Measurements from ENCODE around the gene ARHGAP20.
"Not testable (repeated sequence)": the region's sequence is repeated elsewhere in the genome, so short reads cannot be mapped to it uniquely, and the experiment has no call there.

Gene ARHGAP20

DNA sequence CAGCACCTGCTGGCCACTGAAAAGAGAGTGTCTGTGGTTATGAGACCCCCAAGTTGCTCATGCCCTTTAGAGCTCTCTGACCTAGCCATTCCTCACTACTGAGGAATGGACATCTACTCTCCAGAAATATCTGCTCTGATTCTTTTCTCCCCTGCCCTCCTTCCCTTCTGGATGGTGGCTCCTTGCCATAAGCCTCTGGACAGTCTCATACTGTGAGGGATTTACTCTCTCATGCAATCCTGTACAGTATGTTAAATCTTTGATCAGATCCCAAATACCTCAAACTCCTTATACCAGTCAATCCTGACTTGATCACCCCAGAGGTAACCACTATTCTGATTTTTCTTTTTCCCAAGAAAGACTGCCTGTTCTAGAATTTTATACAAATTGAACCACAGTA is 80.7 kb downstream of the ARHGAP20 start:
- H3K9me3 Mint-ChIP-seq, result no peaks in the 10 kb centered on the region
- H3K4me1 Mint-ChIP-seq, result no peaks in the 10 kb centered on the region
- ATAC-seq (replicated peaks; ENCODE audit: extremely low read depth, poor library complexity, severe bottlenecking) (no peak), DNase-seq (ENCODE audit: low spot score in 2 of 2) (no peak)
- no peak overlapping the region for H3K4me3 Mint-ChIP-seq
- peaks cover 7% of the 10 kb centered on the region for H3K27me3 Mint-ChIP-seq
- no peak overlapping the region for H3K27ac Mint-ChIP-seq (ENCODE audit: low read depth)
- H3K36me3 Mint-ChIP-seq (ENCODE audit: insufficient read depth), result no peaks in the 10 kb centered on the region

- Mint-ChIP-seq H3K4me3 (no peak overlapping the region), H3K9me3 (no peaks in the 10 kb centered on the region), H3K4me1 (no peaks in the 10 kb centered on the region), H3K27me3 (peaks cover 7% of the 10 kb centered on the region), H3K36me3 (ENCODE audit: insufficient read depth) (no peaks in the 10 kb centered on the region), H3K27ac (ENCODE audit: low read depth) (no peak overlapping the region)
- no peak for DNase-seq (ENCODE audit: low spot score in 2 of 2)
- ATAC-seq (replicated peaks; ENCODE audit: extremely low read depth, poor library complexity, severe bottlenecking), result no peak
Measured at GRCh38 chr11:110629594-110629993, 82.6 kb downstream of the ARHGAP20 start.

GRCh38 chr11:110621826-110622225 is 90.4 kb downstream of the ARHGAP20 start:
- no peak overlapping the region for H3K4me3 Mint-ChIP-seq
- H3K9me3 Mint-ChIP-seq, result no peaks in the 10 kb centered on the region
- ATAC-seq (replicated peaks; ENCODE audit: extremely low read depth, poor library complexity, severe bottlenecking) (no peak), DNase-seq (ENCODE audit: low spot score in 2 of 2) (no peak)
- H3K4me1 Mint-ChIP-seq, result no peaks in the 10 kb centered on the region
- no peaks in the 10 kb centered on the region for H3K36me3 Mint-ChIP-seq (ENCODE audit: insufficient read depth)
- H3K27ac Mint-ChIP-seq (ENCODE audit: low read depth), result no peak overlapping the region
- no peaks in the 10 kb centered on the region for H3K27me3 Mint-ChIP-seq

DNA sequence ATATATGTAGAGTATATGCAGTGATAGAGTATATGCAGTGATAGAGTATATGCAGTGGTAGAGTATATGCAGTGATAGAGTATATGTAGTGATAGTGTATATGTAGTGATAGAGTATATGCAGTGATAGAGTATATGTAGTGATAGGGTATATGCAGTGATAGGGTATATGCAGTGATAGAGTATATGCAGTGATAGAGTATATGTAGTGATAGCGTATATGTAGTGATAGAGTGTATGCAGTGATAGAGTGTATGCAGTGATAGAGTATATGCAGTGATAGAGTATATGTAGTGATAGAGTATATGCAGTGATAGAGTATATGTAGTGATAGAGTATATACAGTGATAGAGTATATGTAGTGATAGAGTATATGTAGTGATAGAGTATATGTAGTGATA is 92.9 kb downstream of the ARHGAP20 start:
- H3K4me1 Mint-ChIP-seq; H3K27ac Mint-ChIP-seq (ENCODE audit: low read depth); DNase-seq (ENCODE audit: low spot score in 2 of 2); H3K4me3 Mint-ChIP-seq; H3K36me3 Mint-ChIP-seq (ENCODE audit: insufficient read depth); H3K27me3 Mint-ChIP-seq; H3K9me3 Mint-ChIP-seq; ATAC-seq (replicated peaks; ENCODE audit: extremely low read depth, poor library complexity, severe bottlenecking): not testable (repeated sequence)

GRCh38 chr11:110614031-110614430 is 98.2 kb downstream of the ARHGAP20 start:
- Mint-ChIP-seq H3K4me3 (no peak overlapping the region), H3K27me3 (no peaks in the 10 kb centered on the region), H3K4me1 (no peaks in the 10 kb centered on the region), H3K36me3 (ENCODE audit: insufficient read depth) (no peaks in the 10 kb centered on the region), H3K27ac (ENCODE audit: low read depth) (no peak overlapping the region), H3K9me3 (no peaks in the 10 kb centered on the region)
- DNase-seq (ENCODE audit: low spot score in 2 of 2) (no peak), ATAC-seq (replicated peaks; ENCODE audit: extremely low read depth, poor library complexity, severe bottlenecking) (no peak)

DNA sequence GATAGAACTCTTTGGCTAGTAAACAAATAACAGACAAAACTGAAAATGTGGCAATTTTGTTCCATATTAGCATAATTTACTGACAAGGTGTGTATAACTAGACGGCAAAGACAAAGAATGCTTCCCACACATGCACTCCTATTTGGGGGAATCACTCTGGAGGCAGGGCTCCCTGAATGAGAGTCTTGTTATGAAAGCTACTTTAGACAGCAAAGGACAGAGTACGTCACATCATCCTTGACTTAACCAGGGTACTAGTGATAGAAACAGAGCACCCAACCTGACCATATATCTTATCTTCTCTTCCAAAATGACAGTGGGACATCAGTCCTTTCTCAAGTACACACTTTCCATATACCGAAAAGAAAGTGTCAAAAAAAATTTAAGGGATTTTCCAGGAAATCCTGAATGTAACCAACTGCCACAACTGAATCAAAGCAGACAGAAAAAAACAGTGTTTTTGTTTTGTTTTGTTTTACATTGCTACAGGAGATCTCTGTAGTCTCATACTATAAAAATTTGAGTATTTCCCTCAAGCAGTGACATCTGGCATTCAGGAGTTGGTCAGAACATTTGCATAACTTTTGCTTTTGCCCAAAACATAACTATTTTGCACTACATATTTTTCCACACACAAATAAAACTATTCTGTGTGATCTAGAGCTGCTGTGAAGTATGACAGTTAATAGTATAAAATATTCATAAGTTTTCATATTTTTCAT is 98.9 kb downstream of the ARHGAP20 start:
- Mint-ChIP-seq H3K4me3 (no peak overlapping the region), H3K9me3 (no peaks in the 10 kb centered on the region), H3K36me3 (ENCODE audit: insufficient read depth) (no peaks in the 10 kb centered on the region), H3K27me3 (no peaks in the 10 kb centered on the region), H3K4me1 (no peaks in the 10 kb centered on the region), H3K27ac (ENCODE audit: low read depth) (no peak overlapping the region)
- ATAC-seq (replicated peaks; ENCODE audit: extremely low read depth, poor library complexity, severe bottlenecking), result no peak
- DNase-seq (ENCODE audit: low spot score in 2 of 2), result no peak

- no peaks in the 10 kb centered on the region for H3K9me3 Mint-ChIP-seq
- ATAC-seq (replicated peaks; ENCODE audit: extremely low read depth, poor library complexity, severe bottlenecking) (no peak), DNase-seq (ENCODE audit: low spot score in 2 of 2) (no peak)
- H3K27ac Mint-ChIP-seq (ENCODE audit: low read depth), result no peak overlapping the region
- no peaks in the 10 kb centered on the region for H3K4me1 Mint-ChIP-seq
- H3K4me3 Mint-ChIP-seq, result no peak overlapping the region
- no peaks in the 10 kb centered on the region for H3K36me3 Mint-ChIP-seq (ENCODE audit: insufficient read depth)
- peaks cover 15% of the 10 kb centered on the region for H3K27me3 Mint-ChIP-seq
Measured at GRCh38 chr11:110606415-110606814, 105.8 kb downstream of the ARHGAP20 start.

GRCh38 chr11:110601936-110602335 is 110.3 kb downstream of the ARHGAP20 start:
- ATAC-seq (replicated peaks; ENCODE audit: extremely low read depth, poor library complexity, severe bottlenecking) (no peak), DNase-seq (ENCODE audit: low spot score in 2 of 2) (no peak)
- Mint-ChIP-seq H3K36me3 (ENCODE audit: insufficient read depth) (no peaks in the 10 kb centered on the region), H3K4me3 (no peak overlapping the region), H3K9me3 (no peaks in the 10 kb centered on the region), H3K27me3 (peaks cover 14% of the 10 kb centered on the region), H3K27ac (ENCODE audit: low read depth) (no peak overlapping the region), H3K4me1 (no peaks in the 10 kb centered on the region)

- H3K27me3 Mint-ChIP-seq, result no peaks in the 10 kb centered on the region
- no peaks in the 10 kb centered on the region for H3K4me1 Mint-ChIP-seq
- H3K9me3 Mint-ChIP-seq, result no peaks in the 10 kb centered on the region
- no peak overlapping the region for H3K4me3 Mint-ChIP-seq
- no peak for ATAC-seq (replicated peaks; ENCODE audit: extremely low read depth, poor library complexity, severe bottlenecking)
- no peaks in the 10 kb centered on the region for H3K36me3 Mint-ChIP-seq (ENCODE audit: insufficient read depth)
- no peak overlapping the region for H3K27ac Mint-ChIP-seq (ENCODE audit: low read depth)
- DNase-seq (ENCODE audit: low spot score in 2 of 2), result no peak
Measured at GRCh38 chr11:110600322-110600721, 111.9 kb downstream of the ARHGAP20 start.

DNA sequence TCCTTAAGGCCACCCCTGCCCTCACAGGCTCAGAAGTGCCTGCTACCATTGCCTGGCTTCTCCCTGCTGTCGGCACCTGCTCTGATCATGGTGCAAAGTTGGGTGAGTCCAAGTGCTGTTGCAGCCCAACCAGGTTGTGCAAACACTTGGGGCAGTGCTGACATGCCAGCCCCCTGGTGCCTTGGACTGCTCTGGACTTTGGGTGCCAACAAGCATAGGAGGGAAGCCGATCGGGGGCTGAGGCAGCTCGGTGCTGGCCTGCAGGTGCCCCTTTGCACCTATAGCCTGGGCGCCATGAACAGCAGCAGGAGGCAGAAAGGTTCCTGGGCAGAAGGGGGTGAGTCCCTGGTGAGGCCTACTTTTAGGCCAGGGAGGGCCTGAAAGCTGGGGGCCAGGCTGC is 113.0 kb downstream of the ARHGAP20 start:
- Mint-ChIP-seq H3K4me1 (no peaks in the 10 kb centered on the region), H3K36me3 (ENCODE audit: insufficient read depth) (no peaks in the 10 kb centered on the region), H3K27me3 (no peaks in the 10 kb centered on the region), H3K27ac (ENCODE audit: low read depth) (no peak overlapping the region), H3K9me3 (no peaks in the 10 kb centered on the region), H3K4me3 (no peak overlapping the region)
- ATAC-seq (replicated peaks; ENCODE audit: extremely low read depth, poor library complexity, severe bottlenecking), result no peak
- DNase-seq (ENCODE audit: low spot score in 2 of 2), result no peak

DNA sequence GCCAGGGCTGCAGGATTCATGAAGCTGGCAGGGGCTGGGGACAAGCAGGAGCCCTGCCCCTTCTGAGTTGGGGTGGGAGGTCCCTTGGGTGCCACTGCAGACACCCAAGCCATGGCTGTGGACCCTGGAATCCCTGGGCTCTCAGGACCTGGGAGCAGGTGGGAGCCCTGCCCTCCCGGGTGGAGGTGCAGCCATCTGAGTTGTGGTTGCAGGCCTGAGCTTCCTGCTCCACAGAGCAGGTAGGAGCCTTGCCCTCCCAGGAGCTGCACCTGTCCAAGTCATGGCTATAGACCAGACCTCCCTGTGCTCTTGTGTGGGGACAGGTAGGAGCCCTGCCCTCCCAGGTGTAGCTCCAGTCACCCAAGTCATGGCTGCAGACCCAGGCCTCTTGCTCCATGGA is 113.5 kb downstream of the ARHGAP20 start:
- H3K27me3 Mint-ChIP-seq, result no peaks in the 10 kb centered on the region
- no peaks in the 10 kb centered on the region for H3K4me1 Mint-ChIP-seq
- H3K9me3 Mint-ChIP-seq, result no peaks in the 10 kb centered on the region
- no peak for ATAC-seq (replicated peaks; ENCODE audit: extremely low read depth, poor library complexity, severe bottlenecking)
- no peak for DNase-seq (ENCODE audit: low spot score in 2 of 2)
- no peak overlapping the region for H3K27ac Mint-ChIP-seq (ENCODE audit: low read depth)
- H3K36me3 Mint-ChIP-seq (ENCODE audit: insufficient read depth), result no peaks in the 10 kb centered on the region
- H3K4me3 Mint-ChIP-seq, result no peak overlapping the region

DNA sequence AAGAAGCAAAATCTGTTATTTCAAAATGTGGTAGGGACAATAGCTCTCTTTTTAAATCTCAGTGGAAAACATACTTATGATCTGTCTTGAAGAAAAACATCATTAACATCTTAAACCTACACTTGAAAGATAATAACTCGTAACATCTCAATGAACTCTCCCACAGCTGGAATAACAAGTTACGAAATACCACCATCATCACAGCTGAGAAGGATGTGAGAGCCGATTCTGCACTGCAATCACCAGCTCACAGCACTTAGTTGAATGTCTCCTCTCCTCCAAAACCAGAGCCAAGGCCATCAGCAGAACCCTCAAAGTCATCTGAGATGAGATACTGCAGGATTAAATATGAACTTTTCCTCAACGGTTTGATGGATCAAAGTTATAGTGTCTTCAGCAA is 124.3 kb downstream of the ARHGAP20 start:
- no peak for DNase-seq (ENCODE audit: low spot score in 2 of 2)
- Mint-ChIP-seq H3K4me3 (no peak overlapping the region), H3K9me3 (no peaks in the 10 kb centered on the region)

GRCh38 chr11:110587129-110587528 is 125.1 kb downstream of the ARHGAP20 start:
- Mint-ChIP-seq H3K27me3 (peaks cover 14% of the 10 kb centered on the region), H3K36me3 (ENCODE audit: insufficient read depth) (no peaks in the 10 kb centered on the region)
- ATAC-seq (replicated peaks; ENCODE audit: extremely low read depth, poor library complexity, severe bottlenecking), result no peak

More for the DNA sequence above, 124.3 kb downstream of the ARHGAP20 start:
- H3K4me1 Mint-ChIP-seq, result no peaks in the 10 kb centered on the region
- peaks cover 14% of the 10 kb centered on the region for H3K27me3 Mint-ChIP-seq
- ATAC-seq (replicated peaks; ENCODE audit: extremely low read depth, poor library complexity, severe bottlenecking), result no peak
- no peaks in the 10 kb centered on the region for H3K36me3 Mint-ChIP-seq (ENCODE audit: insufficient read depth)
- no peak overlapping the region for H3K27ac Mint-ChIP-seq (ENCODE audit: low read depth)

More at GRCh38 chr11:110587129-110587528, 125.1 kb downstream of the ARHGAP20 start:
- Mint-ChIP-seq H3K27ac (ENCODE audit: low read depth) (no peak overlapping the region), H3K9me3 (no peaks in the 10 kb centered on the region), H3K4me1 (no peaks in the 10 kb centered on the region), H3K4me3 (no peak overlapping the region)
- DNase-seq (ENCODE audit: low spot score in 2 of 2), result no peak
